ENCODE results near the gene FBN2. TPM values are rescaled to one million over a fixed set of nuclear protein-coding genes. Genes with fewer than 3 reads are reported as not detected.

Gene FBN2
- polyA plus RNA-seq, 1 donor from 2014 or later = 1.6 TPM

- Histone ChIP-seq H3K27ac (ENCODE audit: low read length) (no peak overlapping the region), H3F3A (ENCODE audit: insufficient read depth, low read length, poor library complexity, severe bottlenecking) (no peaks in the 10 kb centered on the region), H3K36me3 (ENCODE audit: insufficient read depth, low read length) (no peaks in the 10 kb centered on the region), H3K9me2 (ENCODE audit: insufficient read depth, low read length) (no peaks in the 10 kb centered on the region), H3K4me2 (ENCODE audit: low read length) (no peak overlapping the region), H2AFZ (ENCODE audit: low read depth, low read length) (no peak overlapping the region), H3K79me2 (replicated peaks; ENCODE audit: insufficient read depth, low read length) (no peaks in the 10 kb centered on the region), H3K9me3 (ENCODE audit: low read length) (no peaks in the 10 kb centered on the region), H3K27me3 (ENCODE audit: insufficient read depth, low read depth, low read length) (no peaks in the 10 kb centered on the region), H3K4me3 (ENCODE audit: low read length) (no peak overlapping the region), H3K9ac (ENCODE audit: low read length) (no peak overlapping the region), H4K20me1 (ENCODE audit: insufficient read depth) (no peaks in the 10 kb centered on the region)
- TF ChIP-seq RAD21 (conservative IDR thresholded peaks at IDR 0.05) = no peak
- TF ChIP-seq SMC3 (conservative IDR thresholded peaks at IDR 0.05; ENCODE audit: poor library complexity) = no peak
- TF ChIP-seq EP300 (conservative IDR thresholded peaks at IDR 0.05; ENCODE audit: poor library complexity, severe bottlenecking) = no peak
These were observed 321.0 kb downstream of the FBN2 start for GRCh38 chr5:128216860-128217531.

- TF ChIP-seq REST (IDR thresholded peaks at IDR 0.05; ENCODE audit: borderline replicate concordance) (no peak), EP300 (conservative IDR thresholded peaks at IDR 0.05; ENCODE audit: poor library complexity, severe bottlenecking) (no peak), POLR2AphosphoS5 (IDR thresholded peaks at IDR 0.05) (no peak), RAD21 (conservative IDR thresholded peaks at IDR 0.05) (no peak), SMC3 (conservative IDR thresholded peaks at IDR 0.05; ENCODE audit: poor library complexity) (no peak), CTCF (IDR thresholded peaks at IDR 0.05; ENCODE audit: poor library complexity, severe bottlenecking) (no peak), MXI1 (conservative IDR thresholded peaks at IDR 0.05; ENCODE audit: poor library complexity, severe bottlenecking) (no peak), EZH2 (IDR thresholded peaks at IDR 0.05; ENCODE audit: borderline replicate concordance, insufficient read depth, low read length, poor library complexity, severe bottlenecking) (no peak), TAF1 (IDR thresholded peaks at IDR 0.05; ENCODE audit: low read depth) (no peak)
- Histone ChIP-seq H3K36me3 (ENCODE audit: insufficient read depth, low read length) (no peaks in the 10 kb centered on the region), H3K9me2 (ENCODE audit: insufficient read depth, low read length) (no peaks in the 10 kb centered on the region), H3K79me2 (replicated peaks; ENCODE audit: insufficient read depth, low read length) (no peaks in the 10 kb centered on the region), H3K4me2 (ENCODE audit: low read length) (no peak overlapping the region), H3K9ac (ENCODE audit: low read length) (no peak overlapping the region), H2AFZ (ENCODE audit: low read depth, low read length) (no peak overlapping the region), H3K27ac (ENCODE audit: low read length) (no peak overlapping the region), H4K20me1 (ENCODE audit: insufficient read depth) (no peaks in the 10 kb centered on the region), H3K27me3 (ENCODE audit: insufficient read depth, low read depth, low read length) (no peaks in the 10 kb centered on the region), H3F3A (ENCODE audit: insufficient read depth, low read length, poor library complexity, severe bottlenecking) (no peaks in the 10 kb centered on the region), H3K9me3 (ENCODE audit: low read length) (no peaks in the 10 kb centered on the region), H3K4me3 (ENCODE audit: low read length) (no peak overlapping the region)
These were observed 321.8 kb downstream of the FBN2 start for GRCh38 chr5:128216285-128216684.
